CD14-positive monocyte (primary cell): ENCODE results near the gene LDLRAD4. TPM values are rescaled to one million over a fixed set of nuclear protein-coding genes. Genes with fewer than 3 reads are reported as not detected.

Experiments
- DNase-seq, 3 donors: peaks; one replicate each; pipeline ENCODE4 v3.0.0-alpha.2; 2011 to 2022
- H2AFZ ChIP-seq: 2 replicates; pipeline ENCODE4 v1.6.0; 2012; ENCODE audit warnings: mild to moderate bottlenecking, low read depth, low read length, inconsistent platforms; ENCODE audit not compliant: insufficient read depth, poor library complexity, severe bottlenecking
- H3K27ac ChIP-seq, 2 donors: 1 replicate in 1 of 2; 2 replicates in 1 of 2; pipeline ENCODE4 v1.5.1; 2012 to 2013; ENCODE audit warnings: low read length in 2 of 2, control low read depth in 1 of 2, inconsistent platforms in 1 of 2, low read depth in 1 of 2, mild to moderate bottlenecking in 1 of 2
- H3K27me3 ChIP-seq, 2 donors: one replicate each; pipeline versions ENCODE4 v1.6.0 to v1.6.1; 2011 to 2013; ENCODE audit warnings: low read length in 2 of 2; ENCODE audit not compliant: control insufficient read depth in 2 of 2, insufficient read depth in 2 of 2
- H3K36me3 ChIP-seq, 2 donors: replicated peaks in 1 of 2; 1 replicate in 1 of 2; 2 replicates in 1 of 2; pipeline versions ENCODE4 v1.5.1 to v1.6.1; 2012 to 2013; ENCODE audit warnings: low read length in 2 of 2, control low read depth in 1 of 2, inconsistent platforms in 1 of 2, mild to moderate bottlenecking in 1 of 2; ENCODE audit not compliant: insufficient read depth in 2 of 2, control insufficient read depth in 1 of 2
- H3K4me1 ChIP-seq, 2 donors: 1 replicate in 1 of 2; 2 replicates in 1 of 2; pipeline versions ENCODE4 v1.5.1 to v1.6.1; 2012 to 2013; ENCODE audit warnings: low read length in 2 of 2, control low read depth in 1 of 2, inconsistent platforms in 1 of 2, mild to moderate bottlenecking in 1 of 2, moderate library complexity in 1 of 2; ENCODE audit not compliant: insufficient read depth in 2 of 2, control insufficient read depth in 1 of 2
- H3K4me2 ChIP-seq: replicated peaks from 2 replicates; pipeline ENCODE3; 2012; ENCODE audit warnings: low read length, moderate library complexity, mild to moderate bottlenecking; ENCODE audit not compliant: poor library complexity, severe bottlenecking; ENCODE audit errors: extremely low read depth
- H3K4me3 ChIP-seq, 3 experiments: fragments of 200-600 bp in 1 of 3; sonication (generic) in 1 of 3; replicated peaks in 1 of 3; 1 replicate in 2 of 3; 2 replicates in 1 of 3; pipeline ENCODE4 v1.5.1; 2011 to 2013; ENCODE audit warnings: low read length in 3 of 3, mild to moderate bottlenecking in 3 of 3, control low read depth in 2 of 3, low read depth in 2 of 3, inconsistent platforms in 1 of 3, moderate library complexity in 1 of 3
- H3K79me2 ChIP-seq: 2 replicates; pipeline ENCODE4 v1.6.0; 2012; ENCODE audit warnings: mild to moderate bottlenecking, control low read depth, inconsistent platforms, low read length, moderate library complexity; ENCODE audit not compliant: insufficient read depth
- H3K9ac ChIP-seq: 2 replicates; pipeline ENCODE4 v1.6.0; 2017; ENCODE audit warnings: low read length, mild to moderate bottlenecking; ENCODE audit not compliant: insufficient read depth, poor library complexity, severe bottlenecking
- H3K9me3 ChIP-seq, 2 donors: replicated peaks in 1 of 2; 1 replicate in 1 of 2; 2 replicates in 1 of 2; pipeline versions ENCODE4 v1.5.1 to v1.6.1; 2012 to 2013; ENCODE audit warnings: low read length in 2 of 2, control low read depth in 1 of 2; ENCODE audit not compliant: control insufficient read depth in 1 of 2, insufficient read depth in 1 of 2
- H4K20me1 ChIP-seq: 2 replicates; pipeline ENCODE4 v1.6.0; 2012; ENCODE audit warnings: mild to moderate bottlenecking, low read length, control low read depth, moderate library complexity; ENCODE audit not compliant: insufficient read depth
- H3K27ac Mint-ChIP-seq, 7 donors: one replicate each; pipeline ENCODE4 v1.8.0; 2020; ENCODE audit warnings: mild to moderate bottlenecking in 7 of 7, mixed read lengths in 7 of 7, moderate library complexity in 6 of 7, inconsistent platforms in 2 of 7
- H3K27me3 Mint-ChIP-seq, 3 donors: one replicate each; pipeline ENCODE4 v1.8.0; 2021 to 2022; ENCODE audit warnings: low read depth in 3 of 3, mild to moderate bottlenecking in 3 of 3, mixed read lengths in 3 of 3, moderate library complexity in 3 of 3, inconsistent platforms in 1 of 3
- H3K36me3 Mint-ChIP-seq, 2 donors: one replicate each; pipeline ENCODE4 v1.8.0; 2020; ENCODE audit warnings: mixed read lengths in 2 of 2, inconsistent platforms in 1 of 2, mild to moderate bottlenecking in 1 of 2
- H3K4me1 Mint-ChIP-seq: one replicate; pipeline ENCODE4 v1.8.0; 2020; ENCODE audit warnings: mild to moderate bottlenecking, mixed read lengths
- H3K4me3 Mint-ChIP-seq, 2 donors: one replicate each; pipeline ENCODE4 v1.8.0; 2020; ENCODE audit warnings: mild to moderate bottlenecking in 2 of 2, mixed read lengths in 2 of 2, moderate library complexity in 1 of 2
- H3K9me3 Mint-ChIP-seq, 7 donors: one replicate each; pipeline ENCODE4 v1.8.0; 2020 to 2022; ENCODE audit warnings: mixed read lengths in 7 of 7, mild to moderate bottlenecking in 6 of 7, moderate library complexity in 6 of 7, inconsistent platforms in 2 of 7
- CTCF ChIP-seq: fragments of 200-600 bp; IDR thresholded peaks from one replicate; pipeline ENCODE4 v1.8.0; 2022; ENCODE audit warnings: antibody characterized with exemption, mild to moderate bottlenecking
- WGBS: methylation state at CpG from one replicate; pipeline ENCODE4 v1.1.5; 2013; ENCODE audit warnings: missing lambda C conversion rate; ENCODE audit not compliant: insufficient coverage; 5-methylcytosine and 5-hydroxymethylcytosine counted together
- intact Hi-C, 2 donors: fragments of 100-400 bp; cut with micrococcal nuclease; formaldehyde crosslinking; loops; one replicate each; pipeline versions ENCODE4 v1.15.0 to v1.15.1; 2023
- polyA plus RNA-seq, 3 donors: library from polyadenylated mRNA; depleted of rRNA in 1 of 3; unstranded in 2 of 3; stranded (reverse) in 1 of 3; fragments of 300-500 nt in 2 of 3; fragments of >200 nt in 1 of 3; fragmentation: Illumina TruSeq in 2 of 3; gene quantifications; 1 replicate in 2 of 3; 2 replicates in 1 of 3; pipeline ENCODE4 v1.2.3, GENCODE V29; 2012 to 2021

LDLRAD4 gene
- polyA plus RNA-seq, 3 donors, result 13.5 to 15.4 (median 13.8) TPM

- Histone ChIP-seq H3K27me3 (no peaks in the 10 kb centered on the region), H3K4me1 (peaks cover 0 to 7% of the 10 kb centered on the region in 2 donors), H3K4me2 (no peak overlapping the region), H4K20me1 (no peaks in the 10 kb centered on the region), H2AFZ (no peak overlapping the region), H3K79me2 (no peaks in the 10 kb centered on the region), H3K36me3 (peaks cover 0 to 12% of the 10 kb centered on the region in 2 donors), H3K9ac (no peak overlapping the region), H3K9me3 (peaks cover 16 to 39% of the 10 kb centered on the region in 2 donors), H3K27ac (no peak overlapping the region), H3K4me3 (no peak overlapping the region)
- Mint-ChIP-seq H3K4me3 (no peak overlapping the region), H3K36me3 (peaks cover 26 to 27% of the 10 kb centered on the region in 2 donors), H3K4me1 (peaks cover 10% of the 10 kb centered on the region), H3K27me3 (peaks cover 0 to 3% (median 3%) of the 10 kb centered on the region in 3 donors), H3K9me3 (peaks cover 28 to 45% (median 41%) of the 10 kb centered on the region in 7 donors), H3K27ac (no peak overlapping the region)
- intact Hi-C loops, result no loop called here
- no peak for TF ChIP-seq CTCF
- WGBS, result 100% methylated on average over 2 of the region's 2 CpGs
- no peak for DNase-seq
Measured at GRCh38 chr18:13598591-13598990, 380.0 kb downstream of the LDLRAD4 start.

- Histone ChIP-seq H3K36me3 (peaks cover 0 to 12% of the 10 kb centered on the region in 2 donors), H3K27ac (no peak overlapping the region), H4K20me1 (no peaks in the 10 kb centered on the region), H3K4me2 (no peak overlapping the region), H2AFZ (no peak overlapping the region), H3K4me1 (peaks cover 0 to 5% of the 10 kb centered on the region in 2 donors), H3K4me3 (no peak overlapping the region), H3K9me3 (peaks cover 16 to 39% of the 10 kb centered on the region in 2 donors), H3K9ac (no peak overlapping the region), H3K27me3 (no peaks in the 10 kb centered on the region), H3K79me2 (no peaks in the 10 kb centered on the region)
- Mint-ChIP-seq H3K36me3 (peaks cover 21 to 23% of the 10 kb centered on the region in 2 donors), H3K27ac (no peak overlapping the region), H3K4me3 (no peak overlapping the region), H3K27me3 (peaks cover 0 to 3% (median 3%) of the 10 kb centered on the region in 3 donors), H3K4me1 (peaks cover 10% of the 10 kb centered on the region), H3K9me3 (peaks cover 28 to 45% (median 41%) of the 10 kb centered on the region in 7 donors)
- WGBS, result no CpG with 5 or more reads among the region's 1 CpG
- no peak for TF ChIP-seq CTCF
- intact Hi-C loops, result no loop called here
- no peak for DNase-seq
Measured at GRCh38 chr18:13599031-13599430, 380.5 kb downstream of the LDLRAD4 start.
